Measurements from ENCODE around the gene SUMF1.
"Not testable (repeated sequence)": the region's sequence is repeated elsewhere in the genome, so short reads cannot be mapped to it uniquely, and the experiment has no call there.

The SUMF1 gene

GRCh38 chr3:4332574-4332973 is 134.5 kb downstream of the SUMF1 start:
- no peak for DNase-seq

- DNase-seq = no peak
Observed at GRCh38 chr3:4332111-4332510, 135.0 kb downstream of the SUMF1 start.

GRCh38 chr3:4329806-4330205 is 137.3 kb downstream of the SUMF1 start:
- DNase-seq = not testable (repeated sequence)

GRCh38 chr3:4326868-4327267 is 140.2 kb downstream of the SUMF1 start:
- no peak for DNase-seq

GRCh38 chr3:4323246-4324027 is 143.6 kb downstream of the SUMF1 start:
- DNase-seq = no peak

- DNase-seq = peak; percentile 75
Observed at GRCh38 chr3:4322635-4323034, 144.4 kb downstream of the SUMF1 start.

- DNase-seq = no peak
Observed at GRCh38 chr3:4321732-4322131, 145.3 kb downstream of the SUMF1 start.

- no peak for DNase-seq
Observed at GRCh38 chr3:4320096-4320911, 146.8 kb downstream of the SUMF1 start.

GRCh38 chr3:4314688-4315087 is 152.4 kb downstream of the SUMF1 start:
- no peak for DNase-seq

GRCh38 chr3:4313606-4314293 is 153.3 kb downstream of the SUMF1 start:
- DNase-seq = no peak

GRCh38 chr3:4311496-4311895 is 155.6 kb downstream of the SUMF1 start:
- DNase-seq = no peak
